Keratinocyte (primary cell): ENCODE data around the gene OR2V2. TPM values are rescaled to one million over a fixed set of nuclear protein-coding genes. Genes with fewer than 3 reads are reported as not detected.

Experiments used
- DNase-seq: peaks from one replicate; pipeline ENCODE4 v3.0.0-alpha.2; 2011; ENCODE audit warnings: low read depth, missing footprints, low spot score
- FAIRE-seq: peaks from 2 replicates; lab custom pipeline; 2011; peaks lifted over from hg19 to GRCh38; lab: Jason Lieb, UNC
- H2AFZ ChIP-seq: 2 replicates; pipeline ENCODE4 v1.6.0; 2012; ENCODE audit warnings: low read length, control low read depth, inconsistent platforms; ENCODE audit not compliant: control insufficient read depth
- H3K27ac ChIP-seq: 2 replicates; pipeline ENCODE4 v1.5.1; 2011; ENCODE audit warnings: low read length; ENCODE audit not compliant: control insufficient read depth, insufficient read depth
- H3K27me3 ChIP-seq: 3 replicates; pipeline ENCODE4 v1.6.0; 2011; ENCODE audit warnings: low read length; ENCODE audit not compliant: control insufficient read depth, insufficient read depth; ENCODE audit errors: extremely low read depth
- H3K36me3 ChIP-seq, 2 experiments: 2 replicates in 1 of 2; 3 replicates in 1 of 2; pipeline ENCODE4 v1.5.1; 2011; ENCODE audit warnings: low read length in 2 of 2, mild to moderate bottlenecking in 1 of 2; ENCODE audit not compliant: control insufficient read depth in 2 of 2, insufficient read depth in 2 of 2; ENCODE audit errors: extremely low read depth in 1 of 2
- H3K4me1 ChIP-seq: 3 replicates; pipeline ENCODE4 v1.5.1; 2011; ENCODE audit warnings: low read length; ENCODE audit not compliant: control insufficient read depth, insufficient read depth; ENCODE audit errors: extremely low read depth
- H3K4me2 ChIP-seq: 3 replicates; pipeline ENCODE4 v1.6.0; 2011; ENCODE audit warnings: low read depth, low read length; ENCODE audit not compliant: control insufficient read depth, insufficient read depth; ENCODE audit errors: extremely low read depth
- H3K4me3 ChIP-seq, 3 experiments: fragments of 200-600 bp in 1 of 3; sonication (generic) in 1 of 3; 2 replicates in 2 of 3; 3 replicates in 1 of 3; pipeline ENCODE4 v1.5.1; 2011 to 2016; ENCODE audit warnings: low read length in 3 of 3, mild to moderate bottlenecking in 3 of 3, control low read depth in 2 of 3, inconsistent platforms in 1 of 3, low read depth in 1 of 3, mixed read lengths in 1 of 3, mixed run types in 1 of 3, moderate library complexity in 1 of 3; ENCODE audit not compliant: control insufficient read depth in 2 of 3, insufficient read depth in 2 of 3; ENCODE audit errors: extremely low read depth in 1 of 3
- H3K79me2 ChIP-seq: 2 replicates; pipeline ENCODE4 v1.6.0; 2012; ENCODE audit warnings: low read length; ENCODE audit not compliant: control insufficient read depth, insufficient read depth
- H3K9ac ChIP-seq: 3 replicates; pipeline ENCODE4 v1.6.0; 2011; ENCODE audit warnings: low read length; ENCODE audit not compliant: control insufficient read depth, insufficient read depth; ENCODE audit errors: extremely low read depth
- H3K9me1 ChIP-seq: 3 replicates; pipeline ENCODE4 v1.6.0; 2011; ENCODE audit warnings: low read length; ENCODE audit not compliant: control insufficient read depth, insufficient read depth; ENCODE audit errors: extremely low read depth
- H3K9me3 ChIP-seq: 2 replicates; pipeline ENCODE4 v1.5.1; 2012; ENCODE audit warnings: low read depth, low read length; ENCODE audit not compliant: control insufficient read depth
- H4K20me1 ChIP-seq: 3 replicates; pipeline ENCODE4 v1.6.0; 2011; ENCODE audit warnings: low read length; ENCODE audit not compliant: control insufficient read depth, insufficient read depth; ENCODE audit errors: extremely low read depth
- CTCF ChIP-seq, 3 experiments: IDR thresholded peaks in 1 of 3; conservative IDR thresholded peaks in 1 of 3; optimal IDR thresholded peaks in 1 of 3; 2 replicates in 2 of 3; 3 replicates in 1 of 3; pipeline versions ENCODE3 to v1.5.1; 2011; ENCODE audit warnings: low read length in 3 of 3, mild to moderate bottlenecking in 3 of 3, moderate library complexity in 2 of 3, control low read depth in 1 of 3, inconsistent platforms in 1 of 3; ENCODE audit not compliant: insufficient read depth in 2 of 3; ENCODE audit errors: extremely low read depth in 1 of 3
- EZH2 ChIP-seq: IDR thresholded peaks from one replicate; pipeline ENCODE4 v1.6.1; 2012; ENCODE audit warnings: inconsistent platforms, mild to moderate bottlenecking, low read length, moderate library complexity
- dilution Hi-C: fragments of 300-500 bp; cut with MboI; formaldehyde crosslinking; loops from one replicate; pipeline ENCODE4 v1.7.0; 2020; ENCODE audit warnings: low sequenced_read_pairs; ENCODE audit not compliant: extremely low pct_ligation_motif_present
- polyA plus RNA-seq, 5 experiments: library from polyadenylated mRNA; depleted of rRNA in 3 of 5; stranded (reverse) in 3 of 5; stranded (forward) in 1 of 5; unstranded in 1 of 5; fragments of >200 nt; gene quantifications; 1 replicate in 1 of 5; 2 replicates in 3 of 5; 3 replicates in 1 of 5; pipeline versions ENCODE4 v1.2.1 to v1.2.3, GENCODE V29; 2011 to 2012; ENCODE audit warnings: missing spikeins in 2 of 5, low read depth in 1 of 5, low replicate concordance in 1 of 5

Gene OR2V2
- polyA plus RNA-seq, 1 donor (not counting 4 experiments of a cell fraction or from before 2014, with no cell fraction given), result not detected

DNA sequence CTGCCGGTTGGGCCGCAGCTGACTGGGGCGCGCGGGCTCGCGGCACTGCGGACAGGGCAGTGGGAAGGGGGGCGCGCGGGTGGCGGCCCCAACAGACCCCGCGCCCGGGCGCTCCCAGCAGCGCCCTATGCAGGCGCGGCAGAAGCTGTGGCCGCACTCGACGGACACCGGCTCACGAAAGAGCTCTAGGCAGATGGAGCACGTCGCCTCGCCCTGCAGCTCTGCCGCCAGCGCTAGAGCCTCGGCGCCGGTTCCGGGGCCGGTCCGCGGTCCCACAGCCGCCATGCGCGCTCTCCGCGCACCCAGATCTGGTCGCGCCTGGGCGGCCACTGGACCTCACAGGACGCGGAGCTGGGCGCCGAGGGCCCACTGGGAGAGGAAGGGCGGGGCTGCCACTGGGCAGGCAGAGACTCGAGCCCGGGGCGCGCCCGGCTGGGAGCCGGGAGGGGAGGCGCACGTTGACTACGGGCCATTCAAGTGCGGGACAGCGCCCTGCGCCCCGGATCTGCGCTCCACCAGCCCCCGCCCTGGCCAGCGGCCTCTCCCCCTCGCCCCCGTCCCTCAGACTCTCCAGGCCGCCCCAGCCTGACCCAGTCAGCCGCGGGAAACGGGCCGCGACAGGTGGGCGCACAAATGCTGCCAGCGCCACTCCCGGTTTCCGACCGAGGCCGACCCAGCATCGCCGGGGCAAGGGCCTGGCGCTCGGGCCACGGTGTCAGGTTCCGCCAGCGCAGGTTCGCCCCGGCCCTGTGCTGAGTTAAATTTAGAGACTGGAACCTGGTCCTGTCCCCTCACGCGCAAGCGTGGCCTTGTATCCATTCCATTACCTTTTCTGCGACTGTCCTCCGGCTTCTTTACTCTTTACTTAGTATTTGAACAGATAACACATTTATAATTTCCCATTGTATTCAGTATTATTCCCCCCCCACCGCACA lies 57.7 kb downstream of the OR2V2 start, which contains the start of gene TRIM7:
TSS of gene TRIM7 (minus strand) at position 371 of the 935 bp plus-strand sequence. CDS start at position 285, 86 bp downstream.
- Histone ChIP-seq H3K9ac (peak within 1 kb of the TSS; percentile 63), H4K20me1 (no peaks in the 10 kb centered on the region), H3K27me3 (no peaks in the 10 kb centered on the region), H3K27ac (peak within 1 kb of the TSS; percentile 31), H3K9me3 (no peaks in the 10 kb centered on the region), H3K4me1 (peaks cover 19% of the 10 kb centered on the region), H3K4me2 (peak within 1 kb of the TSS; percentile 83), H3K9me1 (no peaks in the 10 kb centered on the region), H3K4me3 (peak within 1 kb of the TSS; percentile 71 to 87 (median 85)), H2AFZ (peak within 1 kb of the TSS; percentile 70), H3K36me3 (peaks cover 2 to 8% of the 10 kb centered on the region in 2 experiments), H3K79me2 (peaks cover 4% of the 10 kb centered on the region)
- dilution Hi-C loops, result no loop called here
- TF ChIP-seq CTCF (optimal IDR thresholded peaks at IDR 0.05 in 1 of 3, IDR thresholded peaks at IDR 0.05 in 1 of 3, conservative IDR thresholded peaks at IDR 0.05 in 1 of 3; ENCODE audit: extremely low read depth in 1 of 3, insufficient read depth in 2 of 3, low read length in 3 of 3) (no peak), EZH2 (no peak)
- FAIRE-seq (no peak), DNase-seq (no peak)

DNA sequence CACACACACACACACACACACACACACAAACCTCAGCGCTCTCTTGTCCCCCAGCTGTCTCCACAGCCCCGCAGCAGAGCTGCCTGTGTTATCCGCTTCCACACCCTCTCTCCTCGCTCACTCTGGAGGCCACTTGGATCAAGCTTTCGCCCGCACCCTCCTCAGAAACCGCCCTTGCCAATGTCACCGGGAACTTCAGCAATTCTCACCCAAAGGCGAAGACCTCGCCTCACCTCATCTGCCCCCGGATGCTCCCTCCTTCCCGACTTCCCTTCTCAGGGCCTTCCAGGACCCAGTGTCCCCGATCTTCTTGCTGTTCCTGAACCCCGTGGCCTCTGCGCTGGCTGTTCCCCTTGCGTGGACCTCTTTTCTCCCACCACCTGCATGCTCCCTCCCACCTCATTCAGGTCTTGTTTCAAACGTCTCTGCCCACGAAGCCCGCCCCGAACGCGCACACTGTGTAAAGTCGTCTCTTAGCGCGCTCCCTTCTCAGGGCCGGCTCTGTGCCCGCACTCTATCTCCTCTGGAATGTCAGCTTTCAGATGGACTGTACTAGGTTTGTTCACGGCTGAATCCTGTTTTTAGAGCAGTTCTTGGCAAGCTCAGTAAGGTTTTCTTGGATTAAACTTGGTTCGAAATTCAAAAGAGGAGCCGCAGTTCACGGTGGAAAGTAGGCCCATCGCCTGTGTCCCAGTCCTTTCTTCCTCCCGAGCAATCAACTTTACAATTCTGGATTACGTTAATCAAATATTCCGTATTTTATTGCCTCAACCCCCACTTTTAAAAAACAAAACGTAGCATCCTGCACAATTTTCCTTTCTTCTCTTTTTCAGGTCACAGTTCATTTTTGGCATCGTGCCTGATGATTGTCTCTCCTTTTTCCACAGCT lies 58.6 kb downstream of the OR2V2 start:
- peak overlapping the region; percentile 83 for H3K4me2 ChIP-seq
- peak overlapping the region; percentile 71 to 87 (median 85) for H3K4me3 ChIP-seq
- H3K9me3 ChIP-seq, result no peaks in the 10 kb centered on the region
- no peaks in the 10 kb centered on the region for H3K9me1 ChIP-seq
- no peak for FAIRE-seq
- peaks cover 4% of the 10 kb centered on the region for H3K79me2 ChIP-seq
- H3K36me3 ChIP-seq, result peaks cover 2 to 4% of the 10 kb centered on the region in 2 experiments
- H3K4me1 ChIP-seq, result peaks cover 19% of the 10 kb centered on the region
- TF ChIP-seq CTCF (optimal IDR thresholded peaks at IDR 0.05 in 1 of 3, IDR thresholded peaks at IDR 0.05 in 1 of 3, conservative IDR thresholded peaks at IDR 0.05 in 1 of 3; ENCODE audit: extremely low read depth in 1 of 3, insufficient read depth in 2 of 3, low read length in 3 of 3) (no peak), EZH2 (no peak)
- dilution Hi-C loops, result no loop called here
- H2AFZ ChIP-seq, result peak overlapping the region; percentile 66
- peak overlapping the region; percentile 12 for H3K9ac ChIP-seq
- H3K27ac ChIP-seq, result no peak overlapping the region
- H3K27me3 ChIP-seq, result no peaks in the 10 kb centered on the region
- no peaks in the 10 kb centered on the region for H4K20me1 ChIP-seq
- no peak for DNase-seq
